ENCODE results near the gene UCK2. TPM values are rescaled to one million over a fixed set of nuclear protein-coding genes. Genes with fewer than 3 reads are reported as not detected.

The UCK2 gene
- total and polyA plus RNA-seq, 8 donors, result 8.6 to 25.7 (median 20.8) TPM

DNA sequence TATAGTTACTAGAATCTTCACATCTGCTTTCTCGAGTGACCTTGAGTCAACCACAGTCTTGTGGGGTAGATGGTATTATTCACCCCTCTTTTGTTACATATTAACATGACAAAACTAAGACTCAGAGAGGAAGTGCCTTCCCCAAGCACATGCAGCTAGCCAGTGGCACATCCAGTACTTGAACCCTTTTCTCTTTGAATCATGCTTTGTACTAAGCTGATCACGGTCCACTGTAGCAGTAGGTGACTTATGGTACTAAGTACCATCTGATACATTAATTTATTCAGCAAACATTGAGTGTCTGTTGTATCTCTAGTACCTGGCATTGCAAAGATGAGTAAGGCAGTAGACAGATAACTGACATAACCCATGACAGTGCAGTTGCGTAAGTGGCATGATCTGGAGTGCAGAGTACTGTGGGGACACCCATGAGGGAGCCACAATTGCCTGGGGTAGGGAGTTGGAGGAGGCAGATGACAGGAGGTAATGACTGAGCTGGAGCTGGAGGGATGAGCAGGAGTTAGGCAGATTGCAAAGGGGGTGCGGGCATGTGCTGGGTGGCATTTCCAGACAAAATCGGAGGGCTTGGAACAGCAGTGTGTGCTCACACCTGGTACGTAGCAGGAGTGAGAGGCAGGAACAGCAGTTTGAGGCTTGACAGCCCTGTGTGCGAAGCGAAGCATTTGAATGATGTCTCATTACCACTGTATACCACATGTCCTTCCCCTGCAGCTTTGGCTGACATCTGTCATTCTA lies 29.8 kb downstream of the UCK2 start:
- TF ChIP-seq, protein P1, sequence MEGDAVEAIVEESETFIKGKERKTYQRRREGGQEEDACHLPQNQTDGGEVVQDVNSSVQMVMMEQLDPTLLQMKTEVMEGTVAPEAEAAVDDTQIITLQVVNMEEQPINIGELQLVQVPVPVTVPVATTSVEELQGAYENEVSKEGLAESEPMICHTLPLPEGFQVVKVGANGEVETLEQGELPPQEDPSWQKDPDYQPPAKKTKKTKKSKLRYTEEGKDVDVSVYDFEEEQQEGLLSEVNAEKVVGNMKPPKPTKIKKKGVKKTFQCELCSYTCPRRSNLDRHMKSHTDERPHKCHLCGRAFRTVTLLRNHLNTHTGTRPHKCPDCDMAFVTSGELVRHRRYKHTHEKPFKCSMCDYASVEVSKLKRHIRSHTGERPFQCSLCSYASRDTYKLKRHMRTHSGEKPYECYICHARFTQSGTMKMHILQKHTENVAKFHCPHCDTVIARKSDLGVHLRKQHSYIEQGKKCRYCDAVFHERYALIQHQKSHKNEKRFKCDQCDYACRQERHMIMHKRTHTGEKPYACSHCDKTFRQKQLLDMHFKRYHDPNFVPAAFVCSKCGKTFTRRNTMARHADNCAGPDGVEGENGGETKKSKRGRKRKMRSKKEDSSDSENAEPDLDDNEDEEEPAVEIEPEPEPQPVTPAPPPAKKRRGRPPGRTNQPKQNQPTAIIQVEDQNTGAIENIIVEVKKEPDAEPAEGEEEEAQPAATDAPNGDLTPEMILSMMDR (IDR thresholded peaks at IDR 0.05), result no peak
- H3K27ac ChIP-seq, result no peak overlapping the region
- no peaks in the 10 kb centered on the region for H3K27me3 ChIP-seq
- H3K9me3 ChIP-seq, result no peaks in the 10 kb centered on the region
- no peak overlapping the region for H3K4me3 ChIP-seq
- intact Hi-C loops (cut with DNase I), result no loop called here
- DNase-seq (no peak), ATAC-seq (peak; percentile 27)
- no peaks in the 10 kb centered on the region for H3K36me3 ChIP-seq
- H3K4me1 ChIP-seq, result peaks cover 5 to 49% of the 10 kb centered on the region in 2 donors

DNA sequence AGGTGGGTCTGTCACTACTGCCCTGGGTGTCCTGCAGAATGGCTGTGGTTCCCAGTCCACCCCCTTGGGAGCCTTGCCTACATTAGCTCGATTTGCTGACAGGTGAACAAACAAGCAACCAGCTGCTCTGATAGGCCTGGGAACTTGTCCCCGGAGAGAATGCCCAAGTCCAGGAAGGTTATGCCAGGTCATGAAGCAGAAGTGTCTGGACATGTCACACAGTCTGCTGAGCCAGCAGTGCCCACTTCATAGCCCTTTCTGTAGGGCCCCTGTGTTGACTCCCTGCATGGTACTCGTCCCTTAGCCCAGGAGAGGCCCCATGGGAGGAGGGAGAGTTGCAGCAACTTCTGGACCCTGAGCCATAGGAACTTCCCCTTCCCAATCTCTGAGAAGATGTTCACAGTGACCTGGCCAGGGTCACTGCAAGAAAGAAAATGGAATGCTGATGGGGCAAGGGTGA lies 31.0 kb downstream of the UCK2 start:
- no peak for ATAC-seq
- Histone ChIP-seq H3K27me3 (no peaks in the 10 kb centered on the region), H3K4me3 (no peak overlapping the region)

DNA sequence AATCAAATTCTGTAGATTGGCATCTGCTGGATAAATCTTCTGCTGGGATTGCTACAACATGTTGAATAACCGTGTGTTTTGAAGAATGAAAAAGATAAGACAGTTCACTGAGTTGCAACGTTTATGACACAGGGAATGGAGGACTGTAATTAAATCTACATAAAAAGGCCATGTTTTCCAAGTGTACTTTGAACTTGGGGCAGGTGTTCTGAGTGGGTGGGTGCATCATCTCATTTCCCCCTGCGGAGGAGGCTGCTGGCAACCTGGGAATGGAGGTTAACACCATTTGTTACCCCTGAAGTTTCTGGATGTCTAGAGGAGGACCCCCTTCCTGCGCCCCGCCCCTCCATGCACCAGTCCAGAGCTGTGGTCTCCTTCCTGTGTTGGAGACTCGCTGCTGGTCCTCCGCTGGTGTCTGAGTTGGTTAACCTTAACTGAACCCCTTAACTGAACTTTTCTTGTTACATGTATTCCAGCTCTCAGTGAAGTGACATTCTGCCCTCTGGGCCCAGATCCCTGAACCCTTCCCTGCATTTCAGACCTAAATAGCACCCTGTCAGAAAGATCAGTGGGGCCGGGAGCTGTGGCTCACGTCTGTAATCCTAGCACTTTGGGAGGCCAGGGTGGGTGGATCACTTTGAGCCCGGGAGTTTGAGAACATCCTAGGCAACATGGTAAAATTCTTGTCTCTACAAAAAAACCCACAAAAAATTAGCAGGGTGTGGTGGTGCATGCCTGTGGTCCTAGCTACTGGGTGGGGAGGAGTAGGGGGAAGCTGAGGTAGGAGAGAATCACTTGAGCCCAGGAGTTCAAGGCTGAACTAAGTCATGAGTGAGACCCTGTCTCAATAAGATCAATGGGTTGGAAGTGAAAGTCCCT lies 31.8 kb downstream of the UCK2 start:
- no peaks in the 10 kb centered on the region for H3K9me3 ChIP-seq
- no peak overlapping the region for H3K27ac ChIP-seq
- H3K36me3 ChIP-seq, result no peaks in the 10 kb centered on the region
- TF ChIP-seq, protein P1 (IDR thresholded peaks at IDR 0.05), result no peak
- peaks cover 1 to 45% of the 10 kb centered on the region in 2 donors for H3K4me1 ChIP-seq
- no peaks in the 10 kb centered on the region for H3K27me3 ChIP-seq
- intact Hi-C loops (cut with DNase I), result no loop called here
- H3K4me3 ChIP-seq, result no peak overlapping the region
- DNase-seq, result no peak
- ATAC-seq, result no peak

More for the DNA sequence above, 31.0 kb downstream of the UCK2 start:
- H3K36me3 ChIP-seq, result no peaks in the 10 kb centered on the region
- peaks cover 5 to 50% of the 10 kb centered on the region in 2 donors for H3K4me1 ChIP-seq
- TF ChIP-seq, protein P1 (IDR thresholded peaks at IDR 0.05), result no peak
- intact Hi-C loops (cut with DNase I), result no loop called here
- no peak overlapping the region for H3K27ac ChIP-seq
- H3K9me3 ChIP-seq, result no peaks in the 10 kb centered on the region
- no peak for DNase-seq

DNA sequence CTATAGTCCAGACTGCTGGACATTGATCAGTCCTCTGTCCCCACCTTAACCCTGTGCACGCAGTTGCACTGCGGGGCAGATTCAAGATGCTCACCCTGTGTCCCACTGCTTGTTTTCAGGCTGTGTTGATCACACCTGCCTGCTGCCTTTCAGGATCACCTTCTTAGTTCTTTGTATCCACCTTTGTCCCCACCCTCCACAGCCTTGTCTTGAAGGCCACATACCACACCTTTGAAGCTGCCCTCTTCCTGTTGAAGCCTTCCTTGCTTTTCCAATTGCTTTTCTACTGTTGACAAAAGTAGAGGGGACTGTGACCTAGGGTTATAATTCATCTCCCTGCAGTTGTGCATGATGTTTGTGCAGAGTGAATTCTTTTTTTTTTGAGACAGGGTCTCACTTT lies 32.7 kb downstream of the UCK2 start:
- no peaks in the 10 kb centered on the region for H3K27me3 ChIP-seq
- TF ChIP-seq, protein P1 (IDR thresholded peaks at IDR 0.05), result no peak
- H3K4me1 ChIP-seq, result peaks cover 0 to 37% of the 10 kb centered on the region in 2 donors
- DNase-seq (no peak), ATAC-seq (no peak)
- no peaks in the 10 kb centered on the region for H3K9me3 ChIP-seq
- no peaks in the 10 kb centered on the region for H3K36me3 ChIP-seq
- H3K4me3 ChIP-seq, result no peak overlapping the region
- H3K27ac ChIP-seq, result no peak overlapping the region
- intact Hi-C loops (cut with DNase I), result no loop called here

DNA sequence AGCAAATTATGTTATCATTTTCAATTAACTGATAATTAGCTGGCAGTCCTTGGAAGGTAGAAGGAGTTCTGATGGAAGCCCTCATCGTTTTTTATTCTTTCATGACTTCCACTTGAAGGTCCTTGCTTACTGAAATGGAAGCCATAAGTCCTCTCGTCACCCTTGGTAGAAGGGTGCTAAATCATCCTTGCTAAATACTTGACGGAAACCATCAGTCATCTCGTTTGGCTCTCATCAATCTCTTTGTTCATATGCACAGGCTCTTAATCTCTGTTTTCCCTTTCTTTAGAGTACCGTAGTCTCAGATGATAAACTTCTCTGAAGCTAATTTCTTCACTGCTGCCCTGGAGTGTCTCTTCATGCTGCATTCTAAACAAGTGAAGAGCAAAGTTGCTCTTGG lies 34.5 kb downstream of the UCK2 start:
- H3K4me1 ChIP-seq, result peaks cover 0 to 21% of the 10 kb centered on the region in 2 donors
- ATAC-seq (no peak), DNase-seq (no peak)
- no peaks in the 10 kb centered on the region for H3K9me3 ChIP-seq
- no peak overlapping the region for H3K4me3 ChIP-seq
- no peaks in the 10 kb centered on the region for H3K27me3 ChIP-seq
- intact Hi-C loops (cut with DNase I), result no loop called here
- no peak overlapping the region for H3K27ac ChIP-seq
- TF ChIP-seq, protein P1 (IDR thresholded peaks at IDR 0.05), result no peak
- no peaks in the 10 kb centered on the region for H3K36me3 ChIP-seq

Measured in left lung (tissue), 10 donors.